Measurements from ENCODE around the gene MARCHF3. TPM values are rescaled to one million over a fixed set of nuclear protein-coding genes. Genes with fewer than 3 reads are reported as not detected.
"Not testable (repeated sequence)": the region's sequence is repeated elsewhere in the genome, so short reads cannot be mapped to it uniquely, and the experiment has no call there.

The MARCHF3 gene
- total RNA-seq, 4 donors from 2014 or later: 3.0 to 14.5 (median 4.6) TPM

DNA sequence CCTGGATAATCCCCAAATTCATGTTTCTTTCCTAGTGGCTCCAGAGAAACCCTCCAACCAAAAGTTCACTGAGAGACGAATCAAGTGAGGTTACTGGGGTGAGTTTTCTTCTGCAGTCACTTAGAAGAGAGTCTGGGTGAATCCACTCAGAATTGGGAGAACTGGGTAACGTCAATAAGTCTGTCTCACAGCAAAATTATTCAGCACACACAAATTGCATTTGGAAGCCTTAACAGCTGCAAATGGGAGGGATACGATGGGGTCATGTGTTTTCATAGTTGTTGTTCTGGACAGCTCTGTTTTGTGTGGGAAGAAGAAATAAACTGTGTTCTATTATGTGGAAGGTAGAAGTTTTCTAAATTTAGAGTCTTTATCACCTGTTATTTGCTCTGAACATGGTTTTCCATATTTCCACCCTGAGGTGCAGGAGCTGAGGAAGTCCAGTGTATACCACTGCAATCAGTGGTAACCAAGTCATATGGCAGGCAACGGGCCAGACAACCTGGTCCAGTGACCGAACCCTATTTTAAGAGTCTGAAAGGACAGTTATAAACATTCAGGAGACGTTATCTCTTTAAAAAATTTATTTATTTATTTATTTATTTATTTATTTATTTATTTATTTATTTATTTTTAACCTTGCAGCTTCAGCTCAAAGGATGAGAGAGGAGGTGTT, 21.9 kb downstream of the MARCHF3 start:
- no peak for DNase-seq
- WGBS, 2 donors: 87 to 93% methylated on average over 6 of the region's 6 CpGs
- no peaks in the 10 kb centered on the region for H3K27me3 ChIP-seq
- no peak for TF ChIP-seq POLR2A (IDR thresholded peaks at IDR 0.05)
- TF ChIP-seq, protein P1, sequence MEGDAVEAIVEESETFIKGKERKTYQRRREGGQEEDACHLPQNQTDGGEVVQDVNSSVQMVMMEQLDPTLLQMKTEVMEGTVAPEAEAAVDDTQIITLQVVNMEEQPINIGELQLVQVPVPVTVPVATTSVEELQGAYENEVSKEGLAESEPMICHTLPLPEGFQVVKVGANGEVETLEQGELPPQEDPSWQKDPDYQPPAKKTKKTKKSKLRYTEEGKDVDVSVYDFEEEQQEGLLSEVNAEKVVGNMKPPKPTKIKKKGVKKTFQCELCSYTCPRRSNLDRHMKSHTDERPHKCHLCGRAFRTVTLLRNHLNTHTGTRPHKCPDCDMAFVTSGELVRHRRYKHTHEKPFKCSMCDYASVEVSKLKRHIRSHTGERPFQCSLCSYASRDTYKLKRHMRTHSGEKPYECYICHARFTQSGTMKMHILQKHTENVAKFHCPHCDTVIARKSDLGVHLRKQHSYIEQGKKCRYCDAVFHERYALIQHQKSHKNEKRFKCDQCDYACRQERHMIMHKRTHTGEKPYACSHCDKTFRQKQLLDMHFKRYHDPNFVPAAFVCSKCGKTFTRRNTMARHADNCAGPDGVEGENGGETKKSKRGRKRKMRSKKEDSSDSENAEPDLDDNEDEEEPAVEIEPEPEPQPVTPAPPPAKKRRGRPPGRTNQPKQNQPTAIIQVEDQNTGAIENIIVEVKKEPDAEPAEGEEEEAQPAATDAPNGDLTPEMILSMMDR (IDR thresholded peaks at IDR 0.05): no peak
- H3K36me3 ChIP-seq: no peaks in the 10 kb centered on the region
- peaks cover 0 to 6% of the 10 kb centered on the region in 2 donors for H3K4me1 ChIP-seq
- no peaks in the 10 kb centered on the region for H3K9me3 ChIP-seq
- intact Hi-C loops (cut with DNase I): no loop called here
- H3K4me3 ChIP-seq (replicated peaks in 1 of 3): no peak overlapping the region
- no peak overlapping the region for H3K27ac ChIP-seq

- no peak for TF ChIP-seq POLR2A (IDR thresholded peaks at IDR 0.05)
- TF ChIP-seq, protein P1 (IDR thresholded peaks at IDR 0.05): no peak
- intact Hi-C loops (cut with DNase I): no loop called here
- no peak overlapping the region for H3K4me3 ChIP-seq (replicated peaks in 1 of 3)
- no peak overlapping the region for H3K27ac ChIP-seq
- H3K36me3 ChIP-seq: no peaks in the 10 kb centered on the region
- no peaks in the 10 kb centered on the region for H3K9me3 ChIP-seq
- WGBS, 2 donors: 84 to 86% methylated on average over 1 of the region's 1 CpG
- peaks cover 0 to 6% of the 10 kb centered on the region in 2 donors for H3K4me1 ChIP-seq
- DNase-seq: no peak
- H3K27me3 ChIP-seq: no peaks in the 10 kb centered on the region
Measured at GRCh38 chr5:127007522-127007921, 22.8 kb downstream of the MARCHF3 start.

GRCh38 chr5:127006744-127007143, 23.6 kb downstream of the MARCHF3 start:
- Histone ChIP-seq H3K27me3 (no peaks in the 10 kb centered on the region), H3K36me3 (no peaks in the 10 kb centered on the region), H3K4me3 (replicated peaks in 1 of 3) (no peak overlapping the region), H3K27ac (no peak overlapping the region), H3K4me1 (peaks cover 0 to 6% of the 10 kb centered on the region in 2 donors), H3K9me3 (no peaks in the 10 kb centered on the region)
- TF ChIP-seq POLR2A (IDR thresholded peaks at IDR 0.05): no peak
- intact Hi-C loops (cut with DNase I): no loop called here
- 66 to 83% methylated on average over 5 of the region's 5 CpGs for WGBS, 2 donors
- no peak for DNase-seq

- DNase-seq; H3K4me3 ChIP-seq (replicated peaks in 1 of 3); H3K27me3 ChIP-seq; intact Hi-C loops (cut with DNase I); H3K36me3 ChIP-seq; H3K9me3 ChIP-seq; H3K4me1 ChIP-seq; H3K27ac ChIP-seq: not testable (repeated sequence)
- 87 to 91% methylated on average over 3 of the region's 3 CpGs for WGBS, 2 donors
Measured at GRCh38 chr5:127005282-127005681, 25.1 kb downstream of the MARCHF3 start.

- no peaks in the 10 kb centered on the region for H3K4me1 ChIP-seq
- DNase-seq: no peak
- WGBS, 2 donors: 92% methylated on average over 3 of the region's 3 CpGs
- no peak overlapping the region for H3K27ac ChIP-seq
- no peak overlapping the region for H3K4me3 ChIP-seq (replicated peaks in 1 of 3)
- intact Hi-C loops (cut with DNase I): no loop called here
- H3K9me3 ChIP-seq: no peaks in the 10 kb centered on the region
- H3K27me3 ChIP-seq: no peaks in the 10 kb centered on the region
- H3K36me3 ChIP-seq: no peaks in the 10 kb centered on the region
- TF ChIP-seq, protein P1 (IDR thresholded peaks at IDR 0.05): no peak
- TF ChIP-seq POLR2A (IDR thresholded peaks at IDR 0.05): no peak
Measured at GRCh38 chr5:127004721-127005120, 25.6 kb downstream of the MARCHF3 start.

- Histone ChIP-seq H3K4me3 (replicated peaks in 1 of 3) (no peak overlapping the region), H3K36me3 (no peaks in the 10 kb centered on the region), H3K4me1 (peaks cover 0 to 2% of the 10 kb centered on the region in 2 donors), H3K27ac (no peak overlapping the region), H3K27me3 (no peaks in the 10 kb centered on the region), H3K9me3 (no peaks in the 10 kb centered on the region)
- TF ChIP-seq, protein P1 (IDR thresholded peaks at IDR 0.05): no peak
- TF ChIP-seq POLR2A (IDR thresholded peaks at IDR 0.05): no peak
- DNase-seq: no peak
- intact Hi-C loops (cut with DNase I): no loop called here
- 86 to 89% methylated on average over 7 of the region's 7 CpGs for whole genome bisulfite sequencing, 2 donors
Measured at GRCh38 chr5:127003798-127004495, 26.4 kb downstream of the MARCHF3 start.
